ENCODE results near the gene PAX8. TPM values are rescaled to one million over a fixed set of nuclear protein-coding genes. Genes with fewer than 3 reads are reported as not detected.

Gene PAX8
- total and polyA plus RNA-seq, 2 of the 13 experiments (the other 11 are each of a cell fraction or from before 2014, with no cell fraction given): 1.5 to 8.8 TPM

GRCh38 chr2:113198790-113199612, 79.7 kb downstream of the PAX8 start (continued):
- peak; percentile 58 for TF ChIP-seq FOSL2 (CRISPR knock-in tag; IDR thresholded peaks at IDR 0.05)
- TF ChIP-seq MTA1 (CRISPR knock-in tag; IDR thresholded peaks at IDR 0.05; ENCODE audit: borderline replicate concordance): peak; percentile 54; the same call in 1 of the 2 replicates
- no peak for TF ChIP-seq ZBTB44 (CRISPR knock-in tag; IDR thresholded peaks at IDR 0.05)
- TF ChIP-seq TARDBP (CRISPR knock-in tag; IDR thresholded peaks at IDR 0.05): peak; percentile 82
- TF ChIP-seq CSRNP2 (CRISPR knock-in tag; conservative IDR thresholded peaks at IDR 0.05; ENCODE audit: low read depth): no peak
- peak; percentile 98 for TF ChIP-seq ZNF891 (CRISPR knock-in tag; IDR thresholded peaks at IDR 0.05)
- no peak; the same call in 1 of the 2 replicates for TF ChIP-seq PAWR (CRISPR knock-in tag; IDR thresholded peaks at IDR 0.05; ENCODE audit: borderline replicate concordance)
- no peak for TF ChIP-seq PCBP2 (optimal IDR thresholded peaks at IDR 0.05; ENCODE audit: low read depth, low read length, poor library complexity, severe bottlenecking)
- TF ChIP-seq MTA3 (CRISPR knock-in tag; IDR thresholded peaks at IDR 0.05): no peak
- TF ChIP-seq ZNF550 (CRISPR knock-in tag; IDR thresholded peaks at IDR 0.05; ENCODE audit: borderline replicate concordance): no peak
- no peak for TF ChIP-seq TP53 (CRISPR knock-in tag; conservative IDR thresholded peaks at IDR 0.05)
- TF ChIP-seq AKNA (CRISPR knock-in tag; IDR thresholded peaks at IDR 0.05; ENCODE audit: borderline replicate concordance): no peak
- TF ChIP-seq ASH2L (IDR thresholded peaks at IDR 0.05; ENCODE audit: insufficient read length, low read depth, low read length): peak; percentile 72
- TF ChIP-seq PRDM15 (CRISPR knock-in tag; IDR thresholded peaks at IDR 0.05): no peak
- peak; percentile 98 for TF ChIP-seq ZNF761 (CRISPR knock-in tag; conservative IDR thresholded peaks at IDR 0.05)
- TF ChIP-seq RCOR2 (CRISPR knock-in tag; IDR thresholded peaks at IDR 0.05): 0 out of 2 replicates have a peak, but pooled peaks have one; percentile 16
